ENCODE results near the gene CLPSL2.

Gene CLPSL2

DNA sequence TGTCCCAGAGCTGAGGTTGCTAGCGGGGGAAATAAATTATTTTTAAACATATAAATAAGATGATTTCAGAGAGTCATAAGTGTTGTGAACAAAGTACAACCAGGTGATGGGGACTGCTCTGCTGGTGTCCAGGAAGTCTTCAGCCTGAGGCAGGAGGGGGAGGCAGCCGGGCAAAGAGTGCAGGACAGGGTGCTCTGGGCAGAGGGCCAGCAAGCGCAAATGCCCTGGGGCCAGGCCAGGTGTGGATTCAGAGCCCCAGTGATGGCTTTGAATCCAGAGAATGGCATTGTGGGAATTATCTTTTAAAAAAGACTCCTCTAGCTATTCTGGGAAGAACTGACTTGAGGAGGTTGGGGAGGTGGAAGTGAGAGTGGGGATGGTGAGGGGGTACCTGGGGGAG lies 6.0 kb downstream of the CLPSL2 start:
- in situ Hi-C loops (cut with MboI; ENCODE audit: low sequenced_read_pairs) = no loop called here

DNA sequence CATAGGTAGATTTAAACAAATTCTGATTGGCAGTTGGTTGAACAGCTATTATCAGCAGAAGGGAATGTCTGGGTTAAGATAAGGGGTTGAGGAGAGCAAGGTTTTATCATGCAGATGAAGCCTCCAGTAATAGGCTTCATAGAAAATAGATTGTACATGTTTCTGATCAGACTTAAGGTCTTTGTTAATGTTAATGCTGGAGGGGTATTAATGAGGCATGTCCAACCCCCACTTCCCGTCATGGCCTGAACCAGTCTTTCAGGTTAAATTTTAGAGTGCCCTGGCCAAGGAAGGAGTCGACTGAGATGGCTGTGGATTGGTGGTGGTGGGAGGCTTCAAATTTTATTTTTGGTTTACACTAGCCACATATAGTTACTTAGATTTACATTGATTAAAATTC lies 7.8 kb downstream of the CLPSL2 start:
- in situ Hi-C loops (cut with MboI; ENCODE audit: low sequenced_read_pairs) = no loop called here

DNA sequence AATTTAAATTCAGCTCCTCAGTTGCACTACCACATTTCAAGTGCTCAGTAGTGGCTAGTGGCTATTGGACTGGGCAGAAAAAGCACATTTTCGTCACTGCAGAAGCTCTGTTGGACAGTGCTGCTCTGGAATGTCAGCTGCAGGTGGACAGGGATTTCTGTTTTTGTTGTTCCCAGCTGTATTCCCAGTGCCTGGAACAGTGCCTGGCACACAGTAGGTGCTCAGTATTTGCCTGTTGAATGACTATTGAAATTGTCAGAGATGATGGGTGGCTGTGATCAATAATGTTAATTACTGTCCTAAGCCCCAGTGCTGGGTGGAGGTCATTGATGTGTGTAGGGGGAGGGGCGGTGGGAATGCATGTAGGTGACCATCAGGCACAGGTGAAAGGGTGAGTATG lies 9.9 kb downstream of the CLPSL2 start:
- in situ Hi-C loops (cut with MboI; ENCODE audit: low sequenced_read_pairs) = no loop called here

GRCh38 chr6:35786810-35787209 lies 10.4 kb downstream of the CLPSL2 start:
- in situ Hi-C loops (cut with MboI; ENCODE audit: low sequenced_read_pairs) = no loop called here

DNA sequence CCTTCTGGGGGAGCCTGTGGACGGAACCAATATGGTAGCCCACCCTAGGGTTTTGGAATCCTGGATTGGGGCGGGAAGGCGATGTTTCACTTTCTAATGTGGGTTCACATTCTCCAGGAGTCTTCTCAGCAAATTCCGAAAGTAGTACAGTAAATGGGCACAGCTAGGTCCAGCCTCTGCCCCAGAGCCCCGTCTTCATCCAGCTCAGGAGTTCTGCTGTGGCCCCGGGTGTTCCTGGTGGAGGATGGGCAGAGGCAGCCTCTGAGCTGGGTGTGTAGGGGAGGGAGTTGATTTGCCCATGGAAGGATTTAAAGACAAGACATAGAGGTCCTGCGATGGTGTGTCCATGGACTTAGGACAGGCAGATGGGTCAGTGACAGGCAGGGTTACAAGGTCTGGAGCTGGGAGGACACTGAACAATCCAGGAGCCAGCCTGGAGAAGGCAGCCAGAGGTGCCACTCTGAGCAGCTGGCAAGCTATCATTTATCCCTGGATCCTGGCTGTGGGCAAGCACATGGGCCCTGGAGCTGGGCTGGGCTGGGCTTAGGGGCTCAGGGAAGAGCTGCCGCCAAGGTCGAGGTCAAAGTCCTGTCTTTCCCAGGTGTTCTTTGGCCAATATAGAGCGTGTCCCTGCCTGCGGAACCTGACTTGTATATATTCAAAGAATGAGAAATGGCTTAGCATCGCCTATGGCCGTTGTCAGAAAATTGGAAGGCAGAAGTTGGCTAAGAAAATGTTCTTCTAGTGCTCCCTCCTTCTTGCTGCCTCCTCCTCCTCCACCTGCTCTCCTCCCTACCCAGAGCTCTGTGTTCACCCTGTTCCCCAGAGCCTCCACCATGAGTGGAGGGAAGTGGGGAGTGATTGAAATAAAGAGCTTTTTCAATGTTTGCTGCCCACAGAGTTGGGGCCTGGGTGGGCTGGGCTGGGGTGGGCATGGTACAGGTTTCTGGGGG lies 11.1 kb downstream of the CLPSL2 start:
- in situ Hi-C loops (cut with MboI; ENCODE audit: low sequenced_read_pairs) = no loop called here

DNA sequence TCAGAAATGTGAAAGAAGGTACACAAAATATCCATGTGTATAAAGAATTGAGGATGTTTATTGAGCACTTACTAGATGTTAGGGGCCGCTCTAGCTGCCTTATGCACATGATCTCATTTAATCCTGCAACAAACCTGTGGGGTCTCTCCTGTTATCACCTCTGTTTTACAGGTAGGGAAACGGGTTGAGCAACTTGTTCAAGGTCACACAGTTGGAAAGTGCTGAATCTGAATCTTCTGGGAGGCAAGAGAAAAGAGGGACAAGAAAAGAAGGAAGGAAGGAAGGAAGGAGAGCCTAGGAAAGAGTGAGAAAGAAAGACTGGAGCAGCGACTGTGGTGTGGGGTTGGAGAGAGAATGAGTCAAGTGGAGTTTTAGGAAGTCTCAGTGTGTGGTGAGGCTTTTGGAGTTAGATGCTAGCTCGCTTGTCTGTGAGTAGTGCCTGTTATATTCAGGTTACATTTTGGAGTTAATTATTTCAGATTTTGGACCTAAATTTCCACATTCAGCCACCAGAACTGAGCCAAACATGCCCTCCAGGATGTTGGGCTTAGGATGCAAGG lies 12.1 kb downstream of the CLPSL2 start:
- in situ Hi-C loops (cut with MboI; ENCODE audit: low sequenced_read_pairs) = no loop called here

- in situ Hi-C loops (cut with MboI; ENCODE audit: low sequenced_read_pairs) = no loop called here
Measured at GRCh38 chr6:35790683-35791082, 14.3 kb downstream of the CLPSL2 start.

DNA sequence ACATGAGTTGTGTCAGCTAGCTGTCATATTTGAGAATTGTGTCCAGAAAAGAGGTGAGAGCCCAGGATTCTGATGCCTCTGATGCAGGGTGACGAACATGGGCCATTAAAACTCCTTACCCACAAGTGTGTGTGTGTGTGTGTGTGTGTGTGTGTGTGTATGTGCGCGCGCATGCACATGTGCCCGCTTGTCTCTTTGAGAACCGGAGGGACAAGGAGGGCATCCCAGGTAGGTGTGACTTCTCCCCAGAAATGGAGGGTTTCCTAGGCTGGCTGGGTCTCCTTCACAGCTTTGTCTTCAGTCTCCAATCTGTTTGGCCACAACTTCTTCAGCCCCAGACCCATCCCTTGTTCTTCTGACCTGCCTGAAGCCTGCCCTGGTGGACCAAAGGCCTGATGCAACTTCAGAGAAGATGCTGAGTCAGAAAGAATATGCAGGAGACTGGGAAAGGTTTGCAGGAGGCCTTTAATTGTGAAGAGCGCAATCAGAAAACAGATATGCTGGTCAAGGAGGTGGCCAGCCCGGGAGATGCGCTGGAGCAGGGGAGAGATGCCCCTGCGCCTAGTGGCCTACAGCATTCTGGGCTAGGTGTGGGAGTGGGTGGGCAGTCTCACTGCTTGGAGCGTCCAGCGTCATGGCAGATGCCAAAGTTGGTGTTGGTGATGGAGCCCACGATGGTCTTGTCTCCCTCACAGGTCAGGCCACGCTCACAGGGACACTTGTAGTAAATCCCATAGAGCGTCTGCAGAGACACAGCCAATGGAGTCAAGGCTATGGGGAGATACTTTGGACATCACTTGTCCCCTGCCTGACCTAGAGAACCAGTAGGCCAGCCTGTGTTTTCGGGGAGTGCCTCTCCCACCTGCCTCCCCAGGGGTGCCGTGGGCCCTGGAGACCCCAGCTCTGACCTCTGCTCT lies 18.4 kb downstream of the CLPSL2 start:
- in situ Hi-C loops (cut with MboI; ENCODE audit: low sequenced_read_pairs) = no loop called here

DNA sequence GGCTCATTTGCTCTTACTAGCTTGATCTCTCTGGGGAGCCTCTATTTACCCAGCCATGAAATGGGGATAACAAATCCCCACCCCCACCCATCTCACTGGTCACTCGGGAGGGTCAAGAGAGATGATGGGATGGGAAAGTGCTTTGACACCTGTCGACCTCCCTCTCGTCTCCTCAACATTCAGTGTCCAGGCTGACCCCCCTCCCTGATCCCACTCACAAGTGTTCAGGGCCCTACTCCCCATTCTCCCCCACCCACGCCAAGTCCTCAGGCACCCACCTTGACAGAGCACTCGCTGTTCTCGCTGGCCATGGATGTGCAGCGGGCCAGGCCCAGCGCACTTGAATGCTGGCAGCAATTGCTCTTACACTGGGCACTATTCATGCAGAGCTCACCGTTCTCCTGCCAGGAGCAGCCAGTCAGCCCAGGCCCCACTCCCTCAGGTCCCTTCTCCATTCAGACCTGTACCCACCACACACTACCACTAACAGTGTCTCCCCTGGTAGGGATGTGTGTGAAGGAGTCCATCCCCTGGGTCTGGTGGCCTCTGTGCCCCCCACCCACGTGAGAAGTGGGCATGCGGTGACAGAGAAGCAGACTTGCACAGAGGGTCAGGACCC lies 19.2 kb downstream of the CLPSL2 start:
- in situ Hi-C loops (cut with MboI; ENCODE audit: low sequenced_read_pairs) = no loop called here

DNA sequence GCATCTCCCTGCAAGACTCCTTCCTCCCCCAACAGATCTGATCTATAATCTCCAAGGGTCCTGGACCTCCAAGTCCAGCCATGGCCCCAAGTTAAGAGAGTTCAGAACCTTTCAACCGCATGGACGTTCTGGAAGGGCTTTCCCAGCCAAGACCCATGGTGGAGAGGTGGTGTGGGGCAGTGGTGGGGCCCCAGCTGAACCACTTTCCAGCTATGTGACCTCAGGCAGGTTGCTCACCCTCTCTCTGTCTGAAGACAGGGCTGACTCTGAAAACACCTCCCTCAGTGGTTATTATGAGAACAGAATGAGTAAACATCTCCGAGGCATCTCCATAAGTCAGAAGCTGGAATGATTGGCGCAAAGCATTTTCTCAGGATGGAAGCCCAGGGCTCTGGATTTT lies 19.8 kb downstream of the CLPSL2 start:
- in situ Hi-C loops (cut with MboI; ENCODE audit: low sequenced_read_pairs) = no loop called here

- in situ Hi-C loops (cut with MboI; ENCODE audit: low sequenced_read_pairs) = no loop called here
Measured at GRCh38 chr6:35797837-35798526, 21.6 kb downstream of the CLPSL2 start.

DNA sequence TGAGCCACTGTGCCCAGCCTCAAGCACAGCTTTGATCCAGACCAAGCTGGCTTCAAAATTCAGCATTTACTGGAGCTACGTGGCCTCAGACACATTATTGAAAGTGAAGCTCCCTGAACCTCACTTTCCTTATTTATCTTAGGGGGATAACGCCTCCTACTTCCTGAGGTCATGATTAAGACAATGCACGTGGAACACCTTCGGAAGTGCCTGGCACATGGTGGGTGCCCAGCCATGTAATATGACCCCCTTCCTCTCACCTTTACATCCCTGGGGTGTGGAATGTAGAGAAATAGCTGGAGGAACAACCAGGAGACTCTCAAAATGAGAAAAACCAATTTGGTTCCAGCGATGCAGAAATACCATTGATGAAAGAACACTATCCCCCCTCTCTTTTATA lies 22.3 kb downstream of the CLPSL2 start:
- in situ Hi-C loops (cut with MboI; ENCODE audit: low sequenced_read_pairs) = no loop called here

GRCh38 chr6:35801148-35801547 lies 24.8 kb downstream of the CLPSL2 start:
- in situ Hi-C loops (cut with MboI; ENCODE audit: low sequenced_read_pairs) = no loop called here

GRCh38 chr6:35804996-35805736 lies 28.8 kb downstream of the CLPSL2 start, which contains the start of gene LHFPL5:
TSS of gene LHFPL5 (plus strand) at chr6:35805352. CDS start at chr6:35805671, 319 bp downstream.
- in situ Hi-C loops (cut with MboI; ENCODE audit: low sequenced_read_pairs) = no loop called here

DNA sequence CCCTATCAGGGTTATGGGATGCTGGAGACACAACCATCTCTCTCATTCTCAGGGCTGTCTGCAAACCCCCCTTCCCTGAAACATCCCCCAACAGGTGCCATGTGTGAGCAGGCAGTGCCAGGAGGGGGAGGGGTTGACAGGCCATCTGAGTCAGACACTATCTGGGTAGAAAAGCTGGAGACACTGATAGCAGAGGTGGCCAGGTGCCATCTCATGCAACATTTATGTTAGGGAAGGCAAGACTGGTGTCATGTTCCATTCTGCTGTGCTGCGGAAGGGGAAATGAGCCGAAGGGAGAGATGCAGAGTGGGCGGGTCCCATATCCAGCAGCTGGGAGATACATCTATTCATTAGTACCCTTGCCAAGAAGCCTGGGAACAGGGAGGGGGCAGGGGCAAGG lies 32.3 kb downstream of the CLPSL2 start:
- in situ Hi-C loops (cut with MboI; ENCODE audit: low sequenced_read_pairs) = no loop called here

- in situ Hi-C loops (cut with MboI; ENCODE audit: low sequenced_read_pairs) = no loop called here
Measured at GRCh38 chr6:35809809-35810208, 33.4 kb downstream of the CLPSL2 start.

DNA sequence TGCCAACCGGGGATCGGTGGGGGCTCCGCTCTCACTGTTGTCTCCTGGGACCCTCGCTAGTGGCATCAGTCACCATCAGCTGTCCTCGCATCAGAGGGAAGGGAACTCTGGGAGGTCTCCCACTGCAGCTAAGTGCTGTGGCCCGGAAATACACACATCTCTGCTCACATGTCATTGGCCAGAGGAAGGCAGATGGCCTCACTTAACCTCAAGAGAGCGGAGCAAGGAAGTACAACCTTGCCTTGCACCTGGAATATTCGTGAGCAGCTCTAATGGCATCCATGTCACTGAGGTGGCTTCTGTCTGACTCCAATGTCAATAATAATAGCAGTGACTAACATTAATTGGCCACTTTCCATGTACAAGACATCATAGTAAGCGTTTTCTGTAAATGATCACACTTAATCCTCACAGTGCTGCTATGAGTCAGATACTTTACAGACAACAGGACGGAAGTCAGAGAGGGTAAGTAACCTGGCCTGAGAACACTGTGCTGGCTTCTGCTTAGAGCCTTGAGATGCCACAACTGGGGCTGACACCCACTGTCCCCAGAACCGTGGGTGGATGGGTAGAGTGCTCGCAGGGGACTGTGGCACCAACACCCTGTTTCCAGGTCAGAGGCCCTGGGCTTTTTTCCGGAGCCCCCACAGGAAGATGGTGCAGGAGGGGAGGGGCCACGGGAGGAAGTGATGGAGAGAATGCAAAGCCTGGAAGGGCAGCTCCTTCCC lies 34.7 kb downstream of the CLPSL2 start:
- in situ Hi-C loops (cut with MboI; ENCODE audit: low sequenced_read_pairs) = no loop called here

DNA sequence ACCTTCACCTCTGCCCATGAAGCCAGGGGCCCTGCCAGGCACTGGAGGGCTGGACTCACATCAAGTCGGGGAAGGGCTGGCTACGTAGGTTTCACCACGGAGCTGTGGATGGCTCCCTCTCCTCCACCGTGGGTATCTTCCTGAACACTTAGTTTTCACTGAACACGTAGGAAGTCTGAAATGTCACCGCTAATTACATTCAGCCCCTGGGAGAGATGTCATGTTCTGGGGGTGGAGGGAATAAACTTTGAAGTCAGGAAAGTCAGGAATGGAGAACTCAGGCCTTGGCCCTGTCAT lies 35.2 kb downstream of the CLPSL2 start:
- in situ Hi-C loops (cut with MboI; ENCODE audit: low sequenced_read_pairs) = no loop called here

DNA sequence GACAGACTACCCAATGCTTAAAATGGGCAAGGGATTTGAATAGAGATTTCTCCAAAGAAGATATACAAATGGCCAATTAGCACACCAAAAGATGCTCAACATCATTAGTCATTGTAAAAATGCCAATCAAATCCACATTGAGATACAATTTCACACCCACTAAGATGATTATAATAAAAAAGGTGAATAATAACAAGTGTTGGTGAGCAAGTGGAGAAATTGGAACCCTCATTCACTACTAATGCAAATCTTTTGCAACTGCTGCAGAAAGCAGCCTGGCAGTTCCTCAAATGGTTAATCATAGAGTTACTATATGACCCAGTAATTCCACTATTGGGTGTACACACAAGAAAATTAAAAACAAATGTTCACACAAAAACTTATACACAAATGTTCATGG lies 41.1 kb downstream of the CLPSL2 start:
- in situ Hi-C loops (cut with MboI; ENCODE audit: low sequenced_read_pairs) = no loop called here

All from HL-60/S4 treated with retinoic acid at 250 ng/mL for 4 days and 3 days (cell line).